Stimulated activated naive CD8-positive, alpha-beta T cell treated with anti-CD3 and anti-CD28 coated beads, Interleukin-15, amount 100 ng/mL, for 72 hours (primary cell): ENCODE data around the gene DAPK2.

ENCODE experiments used
- ATAC-seq: fragments of 150-1000 bp; cut with Tn5 transposase; 2 replicates; pipeline ENCODE4 v1.10.0; 2021; ENCODE audit warnings: mild to moderate bottlenecking, moderate library complexity
- DNase-seq, 2 donors: peaks; one replicate each; pipeline ENCODE4 v3.0.0; 2021 to 2022
- H3K27ac Mint-ChIP-seq, 2 donors: one replicate each; pipeline ENCODE4 v1.8.0; 2022; ENCODE audit warnings: mild to moderate bottlenecking in 2 of 2, mixed read lengths in 2 of 2, moderate library complexity in 2 of 2
- H3K27me3 Mint-ChIP-seq: one replicate; pipeline ENCODE4 v1.8.0; 2022; ENCODE audit warnings: mixed read lengths
- H3K4me1 Mint-ChIP-seq: one replicate; pipeline ENCODE4 v1.8.0; 2022; ENCODE audit warnings: mild to moderate bottlenecking, mixed read lengths
- H3K4me3 Mint-ChIP-seq, 2 donors: one replicate each; pipeline ENCODE4 v1.8.0; 2022; ENCODE audit warnings: mild to moderate bottlenecking in 2 of 2, mixed read lengths in 2 of 2, moderate library complexity in 1 of 2
- H3K9me3 Mint-ChIP-seq, 2 donors: one replicate each; pipeline ENCODE4 v1.8.0; 2022; ENCODE audit warnings: mixed read lengths in 2 of 2

The DAPK2 gene

GRCh38 chr15:63870487-63871209 is 175.6 kb downstream of the DAPK2 start:
- Mint-ChIP-seq H3K9me3 (peaks cover 0 to 7% of the 10 kb centered on the region in 2 donors), H3K4me3 (no peak overlapping the region), H3K27me3 (no peaks in the 10 kb centered on the region), H3K4me1 (peaks cover 18% of the 10 kb centered on the region), H3K27ac (no peak overlapping the region)
- DNase-seq = no peak
- peak; percentile 36 for ATAC-seq

DNA sequence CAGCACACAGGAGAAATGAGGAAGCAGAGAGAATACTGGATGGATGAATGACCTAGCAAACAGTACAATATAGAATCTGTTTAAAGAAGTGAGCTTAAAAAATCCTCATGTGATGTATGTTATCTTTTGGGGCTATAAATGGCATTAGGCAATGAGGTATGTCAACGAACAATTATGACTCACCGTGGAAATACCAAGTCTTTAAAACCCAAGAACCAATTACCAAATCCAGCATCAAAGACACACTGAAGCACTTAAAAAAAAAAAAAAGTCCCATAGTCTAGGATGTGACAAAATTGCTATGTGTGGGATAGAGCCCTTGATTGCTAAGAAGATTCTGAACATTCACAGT is 176.3 kb downstream of the DAPK2 start:
- peaks cover 18% of the 10 kb centered on the region for H3K4me1 Mint-ChIP-seq
- ATAC-seq = peak; percentile 86
- H3K4me3 Mint-ChIP-seq = peak overlapping the region; percentile 5 to 10
- peaks cover 0 to 7% of the 10 kb centered on the region in 2 donors for H3K9me3 Mint-ChIP-seq
- peak overlapping the region in 1 of 2 donors; percentile 90 for H3K27ac Mint-ChIP-seq
- no peaks in the 10 kb centered on the region for H3K27me3 Mint-ChIP-seq
- DNase-seq = no peak

- ATAC-seq = peak; percentile 55
- DNase-seq = no peak
- Mint-ChIP-seq H3K4me1 (peaks cover 18% of the 10 kb centered on the region), H3K9me3 (peaks cover 0 to 7% of the 10 kb centered on the region in 2 donors), H3K27me3 (no peaks in the 10 kb centered on the region), H3K4me3 (peak overlapping the region; percentile 5 to 10), H3K27ac (peak overlapping the region; percentile 22 to 90)
Observed at GRCh38 chr15:63869371-63870042, 176.8 kb downstream of the DAPK2 start.

- DNase-seq (no peak), ATAC-seq (no peak)
- no peak overlapping the region for H3K4me3 Mint-ChIP-seq
- peaks cover 20% of the 10 kb centered on the region for H3K4me1 Mint-ChIP-seq
- no peak overlapping the region for H3K27ac Mint-ChIP-seq
- H3K27me3 Mint-ChIP-seq = no peaks in the 10 kb centered on the region
- H3K9me3 Mint-ChIP-seq = no peaks in the 10 kb centered on the region
Observed at GRCh38 chr15:63864186-63864585, 182.1 kb downstream of the DAPK2 start.

DNA sequence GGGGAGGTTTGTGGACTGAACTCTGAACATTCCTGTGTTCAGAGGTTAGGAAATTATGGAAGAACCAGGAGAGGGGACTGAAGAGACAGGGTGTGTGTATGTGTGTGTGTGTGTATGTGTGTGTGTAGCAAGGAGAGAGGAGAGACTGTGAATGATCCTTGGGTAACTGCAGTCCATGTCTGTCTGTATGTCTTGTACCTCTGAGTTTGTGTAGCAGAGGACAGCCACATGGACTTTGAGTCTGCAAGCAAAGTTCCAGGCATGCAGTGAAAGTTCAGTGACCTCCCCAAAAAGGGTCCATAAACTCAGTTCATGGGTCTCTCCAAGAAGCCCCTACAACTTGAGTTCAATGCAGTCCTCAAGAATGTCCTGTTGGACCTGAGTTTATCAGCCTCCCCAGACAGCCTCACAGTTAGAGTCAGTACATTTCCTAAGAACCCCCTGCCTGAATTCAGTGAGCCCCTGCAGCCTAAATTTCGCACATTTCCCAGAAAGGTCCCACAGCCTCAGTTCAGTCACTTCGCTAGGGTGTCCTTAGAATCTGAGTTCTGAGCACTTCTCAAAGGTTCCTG is 184.3 kb downstream of the DAPK2 start:
- Mint-ChIP-seq H3K4me3 (no peak overlapping the region), H3K27me3 (no peaks in the 10 kb centered on the region), H3K27ac (no peak overlapping the region), H3K9me3 (no peaks in the 10 kb centered on the region), H3K4me1 (peaks cover 33% of the 10 kb centered on the region)
- DNase-seq (no peak), ATAC-seq (no peak)

- Mint-ChIP-seq H3K27ac (peak overlapping the region; percentile 85 to 93), H3K9me3 (no peaks in the 10 kb centered on the region), H3K4me3 (peak overlapping the region in 1 of 2 donors; percentile 21), H3K4me1 (peaks cover 42% of the 10 kb centered on the region), H3K27me3 (no peaks in the 10 kb centered on the region)
- peak; percentile 31 for ATAC-seq
- DNase-seq = no peak
Observed at GRCh38 chr15:63860555-63860954, 185.7 kb downstream of the DAPK2 start.

DNA sequence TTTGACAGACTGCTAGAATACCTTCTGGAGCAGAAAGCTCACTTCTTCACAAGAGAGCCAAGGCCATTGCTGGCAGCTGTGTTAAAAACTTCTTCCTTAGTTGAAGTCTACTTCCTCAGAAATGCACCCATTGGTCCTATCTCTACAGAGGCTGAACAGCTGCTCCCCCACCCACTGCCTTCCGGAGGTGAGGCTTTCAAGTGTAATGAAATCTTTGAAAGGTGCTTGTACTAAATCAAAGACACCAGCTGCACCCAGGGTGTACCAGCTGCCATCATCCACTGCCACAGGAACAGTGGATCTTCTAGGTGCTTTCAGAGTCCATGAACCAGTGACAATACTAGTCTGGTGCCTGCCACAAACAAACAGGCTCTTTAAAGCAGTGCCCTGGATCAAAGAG is 186.1 kb downstream of the DAPK2 start:
- Mint-ChIP-seq H3K4me3 (peak overlapping the region in 1 of 2 donors; percentile 21), H3K27me3 (no peaks in the 10 kb centered on the region), H3K9me3 (no peaks in the 10 kb centered on the region), H3K27ac (peak overlapping the region; percentile 85 to 93), H3K4me1 (peaks cover 46% of the 10 kb centered on the region)
- peak; percentile 72 for ATAC-seq
- DNase-seq = peak; percentile 21 to 29

GRCh38 chr15:63858881-63859280 is 187.4 kb downstream of the DAPK2 start:
- H3K27ac Mint-ChIP-seq = no peak overlapping the region

GRCh38 chr15:63858448-63858847 is 187.8 kb downstream of the DAPK2 start:
- Mint-ChIP-seq H3K4me1 (peaks cover 50% of the 10 kb centered on the region), H3K27ac (no peak overlapping the region), H3K9me3 (no peaks in the 10 kb centered on the region), H3K4me3 (no peak overlapping the region), H3K27me3 (no peaks in the 10 kb centered on the region)
- no peak for ATAC-seq
- no peak for DNase-seq

More at GRCh38 chr15:63858881-63859280, 187.4 kb downstream of the DAPK2 start:
- Mint-ChIP-seq H3K4me3 (no peak overlapping the region), H3K4me1 (peaks cover 50% of the 10 kb centered on the region), H3K9me3 (no peaks in the 10 kb centered on the region), H3K27me3 (no peaks in the 10 kb centered on the region)
- ATAC-seq = no peak
- DNase-seq = no peak

DNA sequence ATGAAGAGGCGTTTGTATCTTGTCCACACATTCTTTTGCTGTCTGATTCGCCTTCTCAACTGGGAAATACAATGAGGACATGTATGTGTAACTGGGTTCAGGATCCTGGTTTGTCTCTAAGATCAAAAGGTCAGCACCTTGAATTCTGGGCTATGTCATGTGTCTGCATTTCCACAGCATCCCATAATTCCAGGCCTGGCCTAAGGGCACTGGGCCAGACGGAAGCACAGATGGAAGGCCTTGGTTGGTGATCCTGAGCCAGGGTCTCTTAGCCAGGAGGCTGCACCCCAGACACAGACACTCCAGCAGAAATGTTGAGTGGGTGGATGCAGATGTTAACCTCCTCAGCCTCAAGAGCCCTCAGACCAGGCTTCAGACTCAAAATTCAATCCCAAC is 188.8 kb downstream of the DAPK2 start:
- Mint-ChIP-seq H3K9me3 (no peaks in the 10 kb centered on the region), H3K4me1 (peaks cover 50% of the 10 kb centered on the region), H3K27ac (peak overlapping the region in 1 of 2 donors; percentile 75), H3K27me3 (no peaks in the 10 kb centered on the region), H3K4me3 (no peak overlapping the region)
- no peak for ATAC-seq
- DNase-seq = no peak
